K562 (cell line): ENCODE results near the gene IRF2BP1. TPM values are rescaled to one million over a fixed set of nuclear protein-coding genes. Genes with fewer than 3 reads are reported as not detected.
A peak's percentile ranks its signal among the peaks of the same experiment; 100 is the strongest.

Experiments used
- ARID1B ChIP-seq: fragments of 450-650 bp; IDR thresholded peaks from 2 replicates; pipeline ENCODE4 v1.6.1; 2016; ENCODE audit warnings: antibody characterized with exemption, mild to moderate bottlenecking, inconsistent platforms
- CBX8 ChIP-seq: fragments of 200-600 bp; sonication (generic); IDR thresholded peaks from 2 replicates; pipeline ENCODE4 v1.6.1; 2012; ENCODE audit warnings: borderline replicate concordance, mixed run types, low read depth, mild to moderate bottlenecking, moderate library complexity, mixed read lengths, low read length, control low read depth, inconsistent platforms; ENCODE audit not compliant: poor library complexity, severe bottlenecking; ENCODE audit errors: extremely low read depth
- CHD4 ChIP-seq: fragments of 200-600 bp; sonication (generic); IDR thresholded peaks from 3 replicates; pipeline ENCODE4 v1.6.1; 2012; ENCODE audit warnings: low read depth, mild to moderate bottlenecking, mixed read lengths, low read length, inconsistent platforms; ENCODE audit not compliant: insufficient read depth, insufficient replicate concordance, poor library complexity, severe bottlenecking
- EGR1 ChIP-seq: fragments of 450-650 bp; conservative IDR thresholded peaks from 2 replicates; pipeline ENCODE4 v1.6.1; 2017; ENCODE audit warnings: mild to moderate bottlenecking
- FUS ChIP-seq: fragments of 200-400 bp; formaldehyde crosslinking; optimal IDR thresholded peaks from 2 replicates; pipeline ENCODE3; 2017; ENCODE audit warnings: low read depth, low read length
- IFI16 ChIP-seq: fragments of 250-450 bp; sonication (Bioruptor Pico); IDR thresholded peaks from 2 replicates; pipeline ENCODE4 v2.1.2; 2022; ENCODE audit warnings: mild to moderate bottlenecking, inconsistent platforms
- NR2C2 ChIP-seq, 2 experiments: fragments of 200-800 bp in 1 of 2; sonication (Bioruptor generic) in 1 of 2; sonication (generic) in 1 of 2; formaldehyde crosslinking in 1 of 2; IDR thresholded peaks; 2 replicates each; pipeline versions ENCODE4 v1.6.1 to v1.8.0; 2016 to 2022; ENCODE audit warnings: mild to moderate bottlenecking in 1 of 2, missing compliant biosample characterization in 1 of 2, missing genetic modification characterization in 1 of 2, missing genetic modification reagents in 1 of 2
- NR4A1 ChIP-seq, 2 experiments: fragments of 250-450 bp in 1 of 2; fragments of 450-650 bp in 1 of 2; sonication (Bioruptor Pico) in 1 of 2; IDR thresholded peaks; 2 replicates each; pipeline versions ENCODE4 v1.4.0 to v1.6.1; 2016 to 2020; ENCODE audit warnings: mild to moderate bottlenecking in 2 of 2, missing compliant biosample characterization in 1 of 2, missing genetic modification characterization in 1 of 2, moderate library complexity in 1 of 2
- OTX1 ChIP-seq: fragments of 450-650 bp; formaldehyde crosslinking; IDR thresholded peaks from 2 replicates; pipeline ENCODE4 v1.4.0; 2022; ENCODE audit warnings: mild to moderate bottlenecking
- RBM25 ChIP-seq: fragments of 200-400 bp; formaldehyde crosslinking; IDR thresholded peaks from 2 replicates; pipeline ENCODE4 v1.6.1; 2018; ENCODE audit warnings: low read length, low read depth, moderate library complexity; ENCODE audit not compliant: severe bottlenecking
- RFX5 ChIP-seq: IDR thresholded peaks from 2 replicates; pipeline ENCODE4 v1.6.1; 2011; ENCODE audit warnings: low read depth, mild to moderate bottlenecking, improper control_type of control experiment, low read length
- SIRT6 ChIP-seq: IDR thresholded peaks from one replicate; pipeline ENCODE4 v1.6.1; 2012; ENCODE audit warnings: low read depth, mild to moderate bottlenecking, control low read depth, inconsistent platforms, low read length, moderate library complexity
- ZBTB8A ChIP-seq: fragments of 450-650 bp; IDR thresholded peaks from 2 replicates; pipeline ENCODE4 v1.6.1; 2018; ENCODE audit warnings: mild to moderate bottlenecking, moderate library complexity; ENCODE audit not compliant: partially characterized antibody
- ZNF12 ChIP-seq: sonication (generic); formaldehyde crosslinking; IDR thresholded peaks from 2 replicates; pipeline ENCODE4 v1.4.0; 2020; ENCODE audit warnings: mild to moderate bottlenecking, missing genetic modification reagents
- ZNF41 ChIP-seq: fragments of 250-450 bp; sonication (Bioruptor Pico); conservative IDR thresholded peaks from 2 replicates; pipeline ENCODE4 v1.4.0; 2020; ENCODE audit warnings: mild to moderate bottlenecking
- ZNF780A ChIP-seq: fragments of 250-450 bp; sonication (Bioruptor Pico); IDR thresholded peaks from 2 replicates; pipeline ENCODE4 v1.5.0; 2021; ENCODE audit warnings: mild to moderate bottlenecking
- polyA plus RNA-seq, 8 experiments: library from polyadenylated mRNA; depleted of rRNA in 4 of 8; stranded (reverse) in 5 of 8; unstranded in 3 of 8; fragments of >200 nt; fragmentation: Nextera tagmentation in 2 of 8; fragmentation: Illumina TruSeq in 1 of 8; extraction: Ambion mirVana in 2 of 8; extraction: Trizol in 1 of 8; gene quantifications; 2 replicates each; pipeline versions ENCODE4 v1.2.1 to v1.2.3, GENCODE V29; 2011 to 2014; ENCODE audit warnings: inconsistent platforms in 1 of 8, missing spikeins in 1 of 8
- total RNA-seq, 7 experiments: library from RNA; depleted of rRNA in 6 of 7; stranded (reverse); fragments of >200 nt in 6 of 7; fragmentation: Illumina TruSeq in 2 of 7; extraction: Trizol in 2 of 7; gene quantifications; 2 replicates each; pipeline versions ENCODE4 v1.2.1 to v1.2.3, GENCODE V29; 2011 to 2021; ENCODE audit warnings: low replicate concordance in 1 of 7
- TF ChIP-seq, protein P1 (sequence below): fragments of 250-450 bp; sonication (Bioruptor Pico); IDR thresholded peaks from 2 replicates; pipeline ENCODE4 v1.4.0; 2020; ENCODE audit warnings: mild to moderate bottlenecking, moderate library complexity
- TF ChIP-seq, protein P2 (sequence below): sonication (generic); formaldehyde crosslinking; IDR thresholded peaks from 2 replicates; pipeline ENCODE4 v1.8.0; 2022; ENCODE audit warnings: mild to moderate bottlenecking, missing genetic modification reagents

IRF2BP1 gene
- total and polyA plus RNA-seq, 9 of the 15 experiments (the other 6 are each of a cell fraction or from before 2014, with no cell fraction given): 0.61 to 35.9 (median 3.5) TPM

DNA sequence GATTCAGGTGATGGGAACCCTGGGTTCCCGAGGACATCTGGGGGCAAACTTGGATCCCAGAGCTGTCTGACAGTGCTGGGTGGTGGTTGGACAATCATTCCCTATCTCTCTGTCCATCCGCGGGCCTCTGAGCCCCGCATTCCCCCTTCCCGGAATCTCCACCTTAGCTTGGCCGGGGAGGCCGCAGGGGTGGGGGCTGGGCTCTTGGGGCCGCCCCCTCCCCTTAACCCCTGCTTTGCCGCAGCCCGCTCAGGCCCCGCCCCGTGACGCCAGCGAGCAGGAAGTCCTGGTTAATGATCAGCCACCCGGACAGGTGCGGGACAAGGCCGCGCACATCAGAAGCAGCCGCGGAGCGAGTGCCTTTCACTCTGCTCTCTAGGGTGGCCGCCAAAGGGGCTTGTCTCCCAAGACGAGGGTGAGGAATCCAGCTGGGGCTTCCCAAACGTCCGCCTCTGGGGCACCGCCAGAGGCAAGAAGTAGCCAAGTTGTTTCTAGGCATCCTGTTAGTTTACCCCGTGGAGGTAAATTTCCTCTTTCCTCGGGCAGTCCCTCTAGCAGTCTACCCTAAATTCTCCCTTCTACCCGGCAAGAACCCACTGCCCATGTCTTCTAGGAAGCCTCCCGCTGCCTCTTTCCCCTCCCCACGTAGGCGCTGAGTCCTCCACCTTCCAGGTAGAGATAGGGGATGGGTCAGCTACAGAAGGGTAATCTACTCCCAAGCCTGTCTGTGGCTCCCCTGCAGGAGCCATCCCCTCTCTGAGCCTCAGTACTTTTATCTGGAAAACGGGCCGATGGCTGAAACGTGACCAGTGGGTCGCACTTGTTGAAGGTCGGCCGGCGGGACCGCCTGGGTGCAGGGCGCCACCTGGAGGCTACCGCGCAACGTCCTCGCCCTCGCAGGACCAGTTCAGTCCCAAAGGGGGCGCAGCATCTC is 3.0 kb downstream of the IRF2BP1 start (continued):
- TF ChIP-seq ZBTB8A: no peak
- TF ChIP-seq, protein P1, sequence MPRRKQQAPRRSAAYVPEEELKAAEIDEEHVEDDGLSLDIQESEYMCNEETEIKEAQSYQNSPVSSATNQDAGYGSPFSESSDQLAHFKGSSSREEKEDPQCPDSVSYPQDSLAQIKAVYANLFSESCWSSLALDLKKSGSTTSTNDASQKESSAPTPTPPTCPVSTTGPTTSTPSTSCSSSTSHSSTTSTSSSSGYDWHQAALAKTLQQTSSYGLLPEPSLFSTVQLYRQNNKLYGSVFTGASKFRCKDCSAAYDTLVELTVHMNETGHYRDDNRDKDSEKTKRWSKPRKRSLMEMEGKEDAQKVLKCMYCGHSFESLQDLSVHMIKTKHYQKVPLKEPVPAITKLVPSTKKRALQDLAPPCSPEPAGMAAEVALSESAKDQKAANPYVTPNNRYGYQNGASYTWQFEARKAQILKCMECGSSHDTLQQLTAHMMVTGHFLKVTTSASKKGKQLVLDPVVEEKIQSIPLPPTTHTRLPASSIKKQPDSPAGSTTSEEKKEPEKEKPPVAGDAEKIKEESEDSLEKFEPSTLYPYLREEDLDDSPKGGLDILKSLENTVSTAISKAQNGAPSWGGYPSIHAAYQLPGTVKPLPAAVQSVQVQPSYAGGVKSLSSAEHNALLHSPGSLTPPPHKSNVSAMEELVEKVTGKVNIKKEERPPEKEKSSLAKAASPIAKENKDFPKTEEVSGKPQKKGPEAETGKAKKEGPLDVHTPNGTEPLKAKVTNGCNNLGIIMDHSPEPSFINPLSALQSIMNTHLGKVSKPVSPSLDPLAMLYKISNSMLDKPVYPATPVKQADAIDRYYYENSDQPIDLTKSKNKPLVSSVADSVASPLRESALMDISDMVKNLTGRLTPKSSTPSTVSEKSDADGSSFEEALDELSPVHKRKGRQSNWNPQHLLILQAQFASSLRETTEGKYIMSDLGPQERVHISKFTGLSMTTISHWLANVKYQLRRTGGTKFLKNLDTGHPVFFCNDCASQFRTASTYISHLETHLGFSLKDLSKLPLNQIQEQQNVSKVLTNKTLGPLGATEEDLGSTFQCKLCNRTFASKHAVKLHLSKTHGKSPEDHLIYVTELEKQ (CRISPR knock-in tag): no peak
- TF ChIP-seq OTX1 (CRISPR knock-in tag): no peak
- TF ChIP-seq IFI16 (CRISPR knock-in tag): no peak
- TF ChIP-seq, protein P2, sequence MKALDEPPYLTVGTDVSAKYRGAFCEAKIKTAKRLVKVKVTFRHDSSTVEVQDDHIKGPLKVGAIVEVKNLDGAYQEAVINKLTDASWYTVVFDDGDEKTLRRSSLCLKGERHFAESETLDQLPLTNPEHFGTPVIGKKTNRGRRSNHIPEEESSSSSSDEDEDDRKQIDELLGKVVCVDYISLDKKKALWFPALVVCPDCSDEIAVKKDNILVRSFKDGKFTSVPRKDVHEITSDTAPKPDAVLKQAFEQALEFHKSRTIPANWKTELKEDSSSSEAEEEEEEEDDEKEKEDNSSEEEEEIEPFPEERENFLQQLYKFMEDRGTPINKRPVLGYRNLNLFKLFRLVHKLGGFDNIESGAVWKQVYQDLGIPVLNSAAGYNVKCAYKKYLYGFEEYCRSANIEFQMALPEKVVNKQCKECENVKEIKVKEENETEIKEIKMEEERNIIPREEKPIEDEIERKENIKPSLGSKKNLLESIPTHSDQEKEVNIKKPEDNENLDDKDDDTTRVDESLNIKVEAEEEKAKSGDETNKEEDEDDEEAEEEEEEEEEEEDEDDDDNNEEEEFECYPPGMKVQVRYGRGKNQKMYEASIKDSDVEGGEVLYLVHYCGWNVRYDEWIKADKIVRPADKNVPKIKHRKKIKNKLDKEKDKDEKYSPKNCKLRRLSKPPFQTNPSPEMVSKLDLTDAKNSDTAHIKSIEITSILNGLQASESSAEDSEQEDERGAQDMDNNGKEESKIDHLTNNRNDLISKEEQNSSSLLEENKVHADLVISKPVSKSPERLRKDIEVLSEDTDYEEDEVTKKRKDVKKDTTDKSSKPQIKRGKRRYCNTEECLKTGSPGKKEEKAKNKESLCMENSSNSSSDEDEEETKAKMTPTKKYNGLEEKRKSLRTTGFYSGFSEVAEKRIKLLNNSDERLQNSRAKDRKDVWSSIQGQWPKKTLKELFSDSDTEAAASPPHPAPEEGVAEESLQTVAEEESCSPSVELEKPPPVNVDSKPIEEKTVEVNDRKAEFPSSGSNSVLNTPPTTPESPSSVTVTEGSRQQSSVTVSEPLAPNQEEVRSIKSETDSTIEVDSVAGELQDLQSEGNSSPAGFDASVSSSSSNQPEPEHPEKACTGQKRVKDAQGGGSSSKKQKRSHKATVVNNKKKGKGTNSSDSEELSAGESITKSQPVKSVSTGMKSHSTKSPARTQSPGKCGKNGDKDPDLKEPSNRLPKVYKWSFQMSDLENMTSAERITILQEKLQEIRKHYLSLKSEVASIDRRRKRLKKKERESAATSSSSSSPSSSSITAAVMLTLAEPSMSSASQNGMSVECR (CRISPR knock-in tag): 0 out of 2 replicates have a peak, but pooled peaks have one; percentile 58
- TF ChIP-seq ZNF12 (CRISPR knock-in tag): no peak
- TF ChIP-seq SIRT6: no peak
- peak; percentile 91 for TF ChIP-seq RBM25
- TF ChIP-seq ARID1B: peak; percentile 43; the same call in 1 of the 2 replicates
- TF ChIP-seq ZNF780A: no peak
- no peak for TF ChIP-seq NR4A1 (CRISPR knock-in tag; IDR thresholded peaks at IDR 0.05)
- TF ChIP-seq NR4A1 (tag; IDR thresholded peaks at IDR 0.05): 0 out of 2 replicates have a peak, but pooled peaks have one; percentile 63
- peak; percentile 83 for TF ChIP-seq CHD4
- no peak for TF ChIP-seq NR2C2 (CRISPR knock-in tag; IDR thresholded peaks at IDR 0.05)
- TF ChIP-seq NR2C2 (tag; IDR thresholded peaks at IDR 0.05): no peak
- 0 out of 2 replicates have a peak, but pooled peaks have one; percentile 42 for TF ChIP-seq ZNF41 (CRISPR knock-in tag)
- TF ChIP-seq CBX8: no peak
- no peak for TF ChIP-seq RFX5
- no peak for TF ChIP-seq FUS
- TF ChIP-seq EGR1: peak; percentile 47
